Adrenal gland (tissue), 5 donors: ENCODE data around the gene MSH5.

ENCODE experiments used
- CTCF ChIP-seq, 6 experiments: fragments of 450-650 bp in 4 of 6; fragments of 200-600 bp in 2 of 6; sonication (generic) in 1 of 6; IDR thresholded peaks; 1 replicate in 5 of 6; 2 replicates in 1 of 6; pipeline versions ENCODE4 v1.5.1 to v1.8.0; 2016 to 2021; ENCODE audit warnings: antibody characterized with exemption in 6 of 6, mild to moderate bottlenecking in 2 of 6, moderate library complexity in 1 of 6
- POLR2A ChIP-seq, 2 donors: fragments of 450-650 bp; IDR thresholded peaks; one replicate each; pipeline ENCODE4 v1.6.1; 2017; ENCODE audit warnings: antibody characterized with exemption in 2 of 2, mild to moderate bottlenecking in 2 of 2, moderate library complexity in 1 of 2
- donor health status: DM: no; HTN: no; CAD: no.

- TF ChIP-seq CTCF (IDR thresholded peaks at IDR 0.05), result no peak
- no peak for TF ChIP-seq POLR2A (IDR thresholded peaks at IDR 0.05)
Measured at GRCh38 chr6:31730631-31731086, 9.1 kb upstream of the MSH5 start.
